ENCODE data around the gene FAM222B.

FAM222B gene

GRCh38 chr17:28885363-28885762 lies 42.8 kb upstream of the FAM222B start:
- TF ChIP-seq, protein P1, sequence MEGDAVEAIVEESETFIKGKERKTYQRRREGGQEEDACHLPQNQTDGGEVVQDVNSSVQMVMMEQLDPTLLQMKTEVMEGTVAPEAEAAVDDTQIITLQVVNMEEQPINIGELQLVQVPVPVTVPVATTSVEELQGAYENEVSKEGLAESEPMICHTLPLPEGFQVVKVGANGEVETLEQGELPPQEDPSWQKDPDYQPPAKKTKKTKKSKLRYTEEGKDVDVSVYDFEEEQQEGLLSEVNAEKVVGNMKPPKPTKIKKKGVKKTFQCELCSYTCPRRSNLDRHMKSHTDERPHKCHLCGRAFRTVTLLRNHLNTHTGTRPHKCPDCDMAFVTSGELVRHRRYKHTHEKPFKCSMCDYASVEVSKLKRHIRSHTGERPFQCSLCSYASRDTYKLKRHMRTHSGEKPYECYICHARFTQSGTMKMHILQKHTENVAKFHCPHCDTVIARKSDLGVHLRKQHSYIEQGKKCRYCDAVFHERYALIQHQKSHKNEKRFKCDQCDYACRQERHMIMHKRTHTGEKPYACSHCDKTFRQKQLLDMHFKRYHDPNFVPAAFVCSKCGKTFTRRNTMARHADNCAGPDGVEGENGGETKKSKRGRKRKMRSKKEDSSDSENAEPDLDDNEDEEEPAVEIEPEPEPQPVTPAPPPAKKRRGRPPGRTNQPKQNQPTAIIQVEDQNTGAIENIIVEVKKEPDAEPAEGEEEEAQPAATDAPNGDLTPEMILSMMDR (IDR thresholded peaks at IDR 0.05), result no peak

DNA sequence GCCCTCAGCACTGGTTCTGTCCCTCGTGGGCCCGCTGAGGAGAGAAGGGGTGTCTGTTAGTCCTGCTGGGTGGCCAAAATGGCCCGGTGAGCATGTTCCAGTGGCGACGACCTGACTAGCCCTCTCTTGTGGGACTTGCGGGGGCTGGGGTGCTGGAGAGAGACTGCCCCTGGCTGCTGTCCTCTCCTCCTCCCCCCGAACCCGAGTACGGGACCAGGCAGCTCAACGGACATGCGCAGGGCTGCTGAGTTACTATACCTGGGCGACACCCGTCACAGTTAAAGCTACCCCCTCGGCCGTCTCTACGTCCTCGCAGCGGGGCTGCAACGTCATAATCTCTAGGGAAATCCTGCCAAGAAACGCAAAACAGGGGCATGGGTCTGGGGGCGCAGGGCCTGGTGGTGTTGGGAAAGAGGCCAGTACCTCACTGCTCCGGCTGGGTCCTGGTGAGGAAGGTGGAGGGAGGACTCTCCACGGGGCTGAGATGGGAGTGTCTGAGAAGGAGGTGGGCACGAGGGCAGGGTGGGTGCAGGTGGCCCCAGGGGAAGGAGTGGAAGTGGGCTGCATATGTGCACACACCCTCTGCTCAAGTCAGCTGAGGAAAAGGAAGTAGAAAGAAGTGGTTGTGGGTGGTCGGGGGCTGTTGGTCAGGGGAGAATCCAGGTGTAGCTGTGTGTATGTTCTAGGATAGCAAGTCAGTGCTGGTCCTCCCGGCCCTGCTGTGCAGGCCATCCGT lies 41.5 kb upstream of the FAM222B start:
- TF ChIP-seq, protein P1 (IDR thresholded peaks at IDR 0.05), result no peak

- TF ChIP-seq, protein P1 (IDR thresholded peaks at IDR 0.05), result no peak
Observed at GRCh38 chr17:28882154-28882895, 39.7 kb upstream of the FAM222B start.

DNA sequence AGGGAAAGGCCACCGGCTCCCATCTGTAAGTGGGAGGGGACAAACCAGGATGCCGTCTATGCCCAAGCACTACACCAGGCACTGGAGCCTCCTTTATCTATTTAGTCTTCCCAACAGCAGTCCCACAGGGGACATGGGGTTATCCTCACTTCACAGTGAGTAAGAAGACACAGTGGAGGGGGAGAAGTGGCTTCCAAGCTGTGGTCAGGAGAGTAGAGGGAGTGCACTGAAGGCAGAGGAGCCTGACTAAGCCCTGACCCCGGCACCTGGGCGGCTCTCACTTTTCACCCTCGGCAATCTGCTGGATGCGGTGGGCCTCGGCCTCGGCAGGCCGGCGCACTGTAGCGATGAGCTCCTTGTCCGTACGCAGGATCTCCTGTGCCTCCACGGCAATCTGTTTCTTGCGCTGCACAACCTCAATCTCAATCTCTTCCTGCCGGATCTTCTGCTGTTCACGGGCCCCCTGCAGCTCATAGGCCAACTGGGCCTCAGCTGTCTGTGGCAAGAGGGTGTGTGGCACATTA lies 39.0 kb upstream of the FAM222B start:
- TF ChIP-seq, protein P1 (IDR thresholded peaks at IDR 0.05), result no peak

DNA sequence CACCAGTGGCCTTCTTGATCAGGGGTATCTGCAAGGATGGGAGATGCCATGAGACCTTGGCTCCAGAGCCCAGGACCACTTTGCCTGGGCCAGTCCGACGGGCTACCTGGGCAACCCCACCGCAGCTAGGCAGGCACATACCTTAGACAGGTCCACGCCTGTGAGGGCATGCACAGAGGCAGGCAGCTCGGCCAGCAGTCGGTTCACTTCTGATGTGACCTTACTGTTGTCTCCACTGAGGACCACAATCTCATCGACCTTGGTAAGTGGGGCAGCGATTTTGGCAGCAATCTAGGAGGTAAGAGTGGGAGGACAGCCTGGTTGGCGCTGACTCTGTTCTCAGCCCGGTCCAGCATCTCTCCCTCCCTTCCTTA lies 38.0 kb upstream of the FAM222B start:
- TF ChIP-seq, protein P1 (IDR thresholded peaks at IDR 0.05), result no peak

- TF ChIP-seq, protein P1 (IDR thresholded peaks at IDR 0.05), result no peak
Observed at GRCh38 chr17:28879886-28880571, 37.4 kb upstream of the FAM222B start.

- TF ChIP-seq, protein P1 (IDR thresholded peaks at IDR 0.05), result peak; percentile 44
Observed at GRCh38 chr17:28878981-28879380, 36.4 kb upstream of the FAM222B start.

Measured in LNCAP (cell line).